ENCODE measurements around the gene ACKR2.
"Not testable (repeated sequence)": the region's sequence is repeated elsewhere in the genome, so short reads cannot be mapped to it uniquely, and the experiment has no call there.

Gene ACKR2

DNA sequence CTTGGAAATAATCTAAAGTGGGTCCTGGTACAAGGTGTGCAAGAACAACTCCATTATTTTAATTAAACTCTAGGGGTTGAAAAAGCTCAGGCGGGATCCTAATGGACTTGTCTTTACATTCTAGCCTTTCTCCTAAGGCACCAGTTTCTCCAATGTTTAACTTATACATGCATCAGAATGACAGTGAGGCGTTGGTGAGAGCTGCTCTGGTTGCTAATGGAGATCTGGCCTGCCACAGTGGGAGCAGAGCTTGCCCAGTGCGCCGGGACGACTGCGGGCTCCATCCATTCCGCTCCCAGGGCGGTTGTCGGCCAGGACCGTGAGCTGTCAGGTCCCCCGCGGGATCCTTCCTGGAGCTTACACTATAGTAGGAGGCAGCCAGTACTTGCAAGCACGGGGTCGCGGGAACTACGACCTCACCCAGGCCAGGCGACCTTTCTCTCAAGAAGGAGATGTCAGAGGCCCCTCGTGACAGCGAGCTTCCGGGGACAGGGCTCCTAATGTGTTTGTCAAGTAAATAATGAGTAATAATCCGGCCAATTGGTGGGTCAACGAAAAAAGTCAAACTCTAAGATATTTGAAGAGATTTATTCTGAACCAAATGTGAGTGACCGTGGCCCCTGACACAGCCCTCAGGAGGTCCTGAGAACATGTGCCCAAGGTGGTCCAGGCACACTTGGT, 4.0 kb upstream of the ACKR2 start:
- peak overlapping the region; percentile 93 for H3K4me3 ChIP-seq
- peak; percentile 75 for DNase-seq (ENCODE audit: low spot score)
- H3K27ac ChIP-seq = peak overlapping the region in 1 of 2 donors; percentile 98
- TF ChIP-seq, protein P1, sequence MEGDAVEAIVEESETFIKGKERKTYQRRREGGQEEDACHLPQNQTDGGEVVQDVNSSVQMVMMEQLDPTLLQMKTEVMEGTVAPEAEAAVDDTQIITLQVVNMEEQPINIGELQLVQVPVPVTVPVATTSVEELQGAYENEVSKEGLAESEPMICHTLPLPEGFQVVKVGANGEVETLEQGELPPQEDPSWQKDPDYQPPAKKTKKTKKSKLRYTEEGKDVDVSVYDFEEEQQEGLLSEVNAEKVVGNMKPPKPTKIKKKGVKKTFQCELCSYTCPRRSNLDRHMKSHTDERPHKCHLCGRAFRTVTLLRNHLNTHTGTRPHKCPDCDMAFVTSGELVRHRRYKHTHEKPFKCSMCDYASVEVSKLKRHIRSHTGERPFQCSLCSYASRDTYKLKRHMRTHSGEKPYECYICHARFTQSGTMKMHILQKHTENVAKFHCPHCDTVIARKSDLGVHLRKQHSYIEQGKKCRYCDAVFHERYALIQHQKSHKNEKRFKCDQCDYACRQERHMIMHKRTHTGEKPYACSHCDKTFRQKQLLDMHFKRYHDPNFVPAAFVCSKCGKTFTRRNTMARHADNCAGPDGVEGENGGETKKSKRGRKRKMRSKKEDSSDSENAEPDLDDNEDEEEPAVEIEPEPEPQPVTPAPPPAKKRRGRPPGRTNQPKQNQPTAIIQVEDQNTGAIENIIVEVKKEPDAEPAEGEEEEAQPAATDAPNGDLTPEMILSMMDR (IDR thresholded peaks at IDR 0.05) = no peak

DNA sequence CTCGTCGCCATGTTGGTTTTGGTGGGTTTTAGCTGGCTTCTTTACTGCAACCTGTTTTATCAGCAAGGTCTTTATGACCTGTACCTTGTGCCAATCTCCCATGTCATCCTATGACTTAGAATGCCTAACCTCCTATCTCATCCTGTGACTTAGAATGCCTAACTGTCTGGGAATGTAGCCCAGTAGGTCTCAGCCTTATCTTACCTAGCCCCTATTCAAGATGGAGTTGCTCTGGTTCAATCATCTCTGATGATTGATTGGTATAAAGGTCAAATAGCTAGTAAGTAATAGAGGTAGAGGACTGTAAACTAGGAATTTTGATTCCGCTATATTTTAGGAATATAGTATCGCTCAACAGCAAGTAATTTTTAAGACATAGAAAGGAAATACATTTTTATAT, 1.3 kb upstream of the ACKR2 start:
- TF ChIP-seq, protein P1 (IDR thresholded peaks at IDR 0.05) = no peak
- H3K4me3 ChIP-seq = no peak overlapping the region
- H3K27ac ChIP-seq = no peak overlapping the region
- no peak for DNase-seq (ENCODE audit: low spot score)

DNA sequence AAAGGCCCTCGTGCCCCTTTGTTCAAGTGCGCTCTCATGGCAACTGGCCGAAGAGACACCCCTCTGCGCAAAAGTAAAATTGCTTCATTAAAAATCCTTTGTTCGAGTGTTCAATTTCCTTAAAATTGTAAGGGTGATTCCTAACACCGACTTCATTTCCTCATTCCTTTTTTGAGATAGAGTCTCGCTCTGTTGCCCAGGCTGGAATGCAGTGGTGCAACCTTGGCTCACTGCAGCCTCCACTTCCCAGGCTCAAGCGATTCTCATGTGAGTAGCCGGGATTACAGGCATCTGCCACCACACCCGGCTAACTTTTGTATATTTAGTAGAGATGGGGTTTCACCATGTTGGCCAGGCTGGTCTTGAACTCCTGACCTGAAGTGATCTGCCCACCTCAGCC, 1.5 kb downstream of the ACKR2 start:
- not testable (repeated sequence) for H3K27ac ChIP-seq; H3K4me3 ChIP-seq; DNase-seq (ENCODE audit: low spot score)

DNA sequence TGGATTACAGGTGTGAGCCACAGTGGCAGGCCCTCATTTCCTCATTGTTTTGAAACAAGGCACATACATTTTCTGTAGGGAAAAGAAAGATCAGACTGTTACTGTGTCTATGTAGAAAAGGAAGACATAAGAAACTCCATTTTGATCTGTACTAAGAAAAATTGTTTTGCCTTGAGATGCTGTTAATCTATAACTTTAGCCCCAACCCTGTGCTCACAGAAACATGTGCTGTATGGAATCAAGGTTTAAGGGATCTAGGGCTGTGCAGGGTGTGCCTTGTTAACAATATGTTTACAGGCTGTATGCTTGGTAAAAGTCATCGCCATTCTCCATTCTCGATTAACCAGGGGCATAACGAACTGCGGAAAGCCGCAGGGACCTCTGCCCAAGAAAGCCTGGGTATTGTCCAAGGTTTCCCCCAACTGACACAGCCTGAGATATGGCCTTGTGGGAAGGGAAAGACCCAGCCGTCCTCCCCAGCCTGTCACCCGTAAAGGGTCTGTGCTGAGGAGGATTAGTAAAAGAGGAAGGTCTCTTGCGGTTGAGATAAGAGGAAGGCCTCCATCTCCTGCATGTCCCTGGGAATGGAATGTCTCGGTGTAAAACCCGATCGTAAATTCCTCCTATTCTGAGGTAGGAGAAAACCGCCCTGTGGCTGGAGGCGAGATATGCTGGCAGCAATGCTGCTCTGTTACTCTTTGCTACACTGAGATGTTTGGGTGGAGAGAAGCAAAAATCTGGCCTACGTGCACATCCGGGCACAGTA, 2.1 kb downstream of the ACKR2 start:
- not testable (repeated sequence) for DNase-seq (ENCODE audit: low spot score)

DNA sequence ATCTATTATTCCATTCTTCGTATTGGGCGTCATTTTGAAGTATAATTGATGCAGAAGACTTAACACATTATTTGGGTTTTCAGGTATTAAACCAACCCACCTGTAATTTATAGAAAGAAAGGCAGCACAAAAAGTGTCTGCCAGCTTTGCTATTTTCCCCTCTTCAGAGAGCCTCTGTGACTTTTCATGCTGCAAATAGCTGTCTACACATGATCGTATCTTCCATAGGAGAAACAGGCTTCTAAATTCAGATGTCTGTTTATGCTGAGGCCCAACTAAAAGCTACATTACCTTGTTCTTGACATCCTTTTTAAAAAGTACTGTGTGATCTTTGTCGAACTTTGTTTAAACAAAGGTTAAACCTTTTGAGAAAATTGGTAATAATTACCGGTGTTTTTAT, 5.0 kb downstream of the ACKR2 start:
- H3K4me3 ChIP-seq = no peak overlapping the region
- DNase-seq (ENCODE audit: low spot score) = no peak
- TF ChIP-seq, protein P1 (IDR thresholded peaks at IDR 0.05) = no peak
- H3K27ac ChIP-seq = no peak overlapping the region

More for the DNA sequence above, 2.1 kb downstream of the ACKR2 start:
- H3K27ac ChIP-seq, H3K4me3 ChIP-seq: not testable (repeated sequence)

DNA sequence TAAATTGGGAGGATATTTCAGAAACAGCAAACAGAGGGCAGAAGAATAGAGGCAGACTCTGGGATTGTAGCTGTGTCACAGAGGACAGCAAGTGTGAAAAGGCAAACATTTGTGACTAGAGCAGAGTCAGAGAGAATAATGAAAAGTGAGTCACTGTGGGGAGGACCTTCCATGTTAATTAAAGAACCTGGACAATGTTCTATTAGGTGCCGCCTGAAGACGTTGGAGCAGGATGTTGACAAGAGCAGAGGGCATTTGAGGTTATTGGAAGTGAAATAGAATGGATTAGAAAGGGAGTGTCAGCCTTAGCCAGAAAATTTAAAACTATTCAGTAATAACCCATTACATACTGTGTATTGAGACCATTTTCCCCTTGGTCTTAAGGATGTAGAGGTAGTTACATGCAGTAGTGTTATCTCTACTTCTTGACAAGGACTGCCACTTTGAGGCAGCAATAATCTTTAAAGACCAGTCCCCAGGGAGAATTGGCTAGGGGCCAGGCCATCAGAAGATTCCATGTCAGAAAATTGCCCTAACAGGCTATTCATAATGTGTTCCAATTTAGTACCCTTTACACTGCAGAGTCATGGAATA, 5.8 kb downstream of the ACKR2 start:
- Histone ChIP-seq H3K4me3 (no peak overlapping the region), H3K27ac (no peak overlapping the region)
- DNase-seq (ENCODE audit: low spot score) = no peak
- TF ChIP-seq, protein P1 (IDR thresholded peaks at IDR 0.05) = no peak

DNA sequence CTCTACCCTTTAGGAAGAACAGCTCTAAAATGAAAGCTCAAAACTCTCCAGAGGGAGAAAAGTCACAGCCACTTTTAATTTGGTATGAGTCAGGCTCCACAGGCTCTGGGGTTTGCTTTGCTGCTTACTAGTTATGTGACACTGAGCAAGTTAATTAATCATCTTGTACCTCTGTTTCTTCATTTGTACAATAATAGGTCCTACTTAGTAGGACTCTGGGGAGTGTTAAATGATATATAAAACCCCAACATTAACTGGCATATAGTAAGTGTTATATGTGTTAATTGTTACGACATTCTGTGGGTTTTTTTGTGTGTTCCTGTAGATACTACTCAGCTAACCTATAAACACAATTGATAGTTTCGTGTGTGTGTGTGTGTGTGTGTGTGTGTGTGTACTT, 6.6 kb downstream of the ACKR2 start:
- H3K4me3 ChIP-seq = no peak overlapping the region
- TF ChIP-seq, protein P1 (IDR thresholded peaks at IDR 0.05) = no peak
- H3K27ac ChIP-seq = no peak overlapping the region
- DNase-seq (ENCODE audit: low spot score) = no peak

Measured in coronary artery (tissue), 2 donors.